GM21367 (cell line): ENCODE results near the gene SPCS2.
"Not testable (repeated sequence)": the region's sequence is repeated elsewhere in the genome, so short reads cannot be mapped to it uniquely, and the experiment has no call there.

ENCODE experiments used
- ATAC-seq: cut with Tn5 transposase; IDR thresholded peaks from one replicate; pipeline ENCODE4 v1.9.1; 2021; ENCODE audit not compliant: unreplicated experiment

Gene SPCS2

GRCh38 chr11:74949753-74950137 lies 679 bp downstream of the SPCS2 start:
- ATAC-seq, result no peak

- no peak for ATAC-seq
Observed at GRCh38 chr11:74950374-74950969, 1.4 kb downstream of the SPCS2 start.

- no peak for ATAC-seq
Observed at GRCh38 chr11:74951226-74951625, 2.2 kb downstream of the SPCS2 start.

- ATAC-seq, result no peak
Observed at GRCh38 chr11:74952752-74953151, 3.7 kb downstream of the SPCS2 start.

- ATAC-seq, result no peak
Observed at GRCh38 chr11:74953451-74953850, 4.4 kb downstream of the SPCS2 start.

- no peak for ATAC-seq
Observed at GRCh38 chr11:74954199-74954598, 5.1 kb downstream of the SPCS2 start.

GRCh38 chr11:74956397-74957015 lies 7.4 kb downstream of the SPCS2 start:
- no peak for ATAC-seq

GRCh38 chr11:74957937-74958629 lies 9.0 kb downstream of the SPCS2 start:
- no peak for ATAC-seq

- not testable (repeated sequence) for ATAC-seq
Observed at GRCh38 chr11:74960128-74960527, 11.1 kb downstream of the SPCS2 start.

GRCh38 chr11:74966651-74967050 lies 17.6 kb downstream of the SPCS2 start:
- ATAC-seq, result no peak

GRCh38 chr11:74970852-74971395 lies 21.9 kb downstream of the SPCS2 start:
- no peak for ATAC-seq

- no peak for ATAC-seq
Observed at GRCh38 chr11:74971424-74971823, 22.4 kb downstream of the SPCS2 start.

- no peak for ATAC-seq
Observed at GRCh38 chr11:74978041-74978440, 29.0 kb downstream of the SPCS2 start.

GRCh38 chr11:74980634-74981033 lies 31.6 kb downstream of the SPCS2 start:
- ATAC-seq, result no peak

GRCh38 chr11:74981888-74982287 lies 32.8 kb downstream of the SPCS2 start:
- no peak for ATAC-seq

GRCh38 chr11:74984070-74984469 lies 35.0 kb downstream of the SPCS2 start:
- ATAC-seq, result no peak

GRCh38 chr11:74984730-74985129 lies 35.7 kb downstream of the SPCS2 start:
- ATAC-seq, result no peak

- peak; percentile 76 for ATAC-seq
Observed at GRCh38 chr11:74988541-74989259, 39.6 kb downstream of the SPCS2 start, which contains the start of gene NEU3. Gene NEU3 (plus strand): TSS chr11:74988933. CDS start chr11:74989061, 128 bp downstream.

- ATAC-seq, result no peak
Observed at GRCh38 chr11:74989260-74989638, 40.2 kb downstream of the SPCS2 start.

GRCh38 chr11:74990150-74990549 lies 41.1 kb downstream of the SPCS2 start:
- ATAC-seq, result not testable (repeated sequence)

- no peak for ATAC-seq
Observed at GRCh38 chr11:74990941-74991340, 41.9 kb downstream of the SPCS2 start.
